Stomach (tissue), 4 donors: ENCODE results near the gene PA2G4.

Source experiments
- EP300 ChIP-seq: sonication (generic); formaldehyde crosslinking; IDR thresholded peaks from one replicate; pipeline ENCODE4 v1.6.1; 2017; ENCODE audit warnings: antibody characterized with exemption
- POLR2A ChIP-seq, 4 donors: fragments of 450-650 bp; IDR thresholded peaks; one replicate each; pipeline ENCODE4 v1.6.1; 2016; ENCODE audit warnings: antibody characterized with exemption in 4 of 4, control low read depth in 2 of 4, mild to moderate bottlenecking in 1 of 4, moderate library complexity in 1 of 4
- TF ChIP-seq, protein P1 (sequence below), 7 experiments: fragments of 450-650 bp in 4 of 7; fragments of 200-600 bp in 3 of 7; sonication (generic) in 3 of 7; IDR thresholded peaks; one replicate each; pipeline ENCODE4 v1.5.1; 2016 to 2019; ENCODE audit warnings: antibody characterized with exemption in 7 of 7, control low read depth in 2 of 7, mild to moderate bottlenecking in 1 of 7

DNA sequence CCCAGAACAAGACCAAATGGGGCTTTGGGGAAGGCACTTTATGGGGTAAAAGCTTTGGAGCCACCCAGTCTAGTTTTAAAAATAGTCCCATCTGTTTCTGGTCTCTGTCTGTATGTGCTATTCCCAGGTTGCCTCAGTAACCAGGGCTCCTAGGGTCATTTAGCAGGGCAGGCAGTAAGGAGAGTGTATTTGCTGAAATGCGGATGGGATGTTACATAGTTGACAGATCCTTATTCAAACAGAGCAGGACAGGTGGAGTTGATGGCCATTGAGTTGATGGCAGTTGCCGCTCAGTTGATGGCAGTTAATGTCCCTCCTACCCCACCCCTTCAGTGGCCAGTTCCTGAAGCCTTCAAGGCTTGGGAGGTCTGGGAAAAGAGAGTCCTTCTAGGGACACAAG lies 18.3 kb downstream of the PA2G4 start:
- TF ChIP-seq, protein P1, sequence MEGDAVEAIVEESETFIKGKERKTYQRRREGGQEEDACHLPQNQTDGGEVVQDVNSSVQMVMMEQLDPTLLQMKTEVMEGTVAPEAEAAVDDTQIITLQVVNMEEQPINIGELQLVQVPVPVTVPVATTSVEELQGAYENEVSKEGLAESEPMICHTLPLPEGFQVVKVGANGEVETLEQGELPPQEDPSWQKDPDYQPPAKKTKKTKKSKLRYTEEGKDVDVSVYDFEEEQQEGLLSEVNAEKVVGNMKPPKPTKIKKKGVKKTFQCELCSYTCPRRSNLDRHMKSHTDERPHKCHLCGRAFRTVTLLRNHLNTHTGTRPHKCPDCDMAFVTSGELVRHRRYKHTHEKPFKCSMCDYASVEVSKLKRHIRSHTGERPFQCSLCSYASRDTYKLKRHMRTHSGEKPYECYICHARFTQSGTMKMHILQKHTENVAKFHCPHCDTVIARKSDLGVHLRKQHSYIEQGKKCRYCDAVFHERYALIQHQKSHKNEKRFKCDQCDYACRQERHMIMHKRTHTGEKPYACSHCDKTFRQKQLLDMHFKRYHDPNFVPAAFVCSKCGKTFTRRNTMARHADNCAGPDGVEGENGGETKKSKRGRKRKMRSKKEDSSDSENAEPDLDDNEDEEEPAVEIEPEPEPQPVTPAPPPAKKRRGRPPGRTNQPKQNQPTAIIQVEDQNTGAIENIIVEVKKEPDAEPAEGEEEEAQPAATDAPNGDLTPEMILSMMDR (IDR thresholded peaks at IDR 0.05), result no peak
- TF ChIP-seq EP300 (no peak), POLR2A (IDR thresholded peaks at IDR 0.05) (no peak)
